ENCODE data around the gene COL23A1.

The COL23A1 gene

DNA sequence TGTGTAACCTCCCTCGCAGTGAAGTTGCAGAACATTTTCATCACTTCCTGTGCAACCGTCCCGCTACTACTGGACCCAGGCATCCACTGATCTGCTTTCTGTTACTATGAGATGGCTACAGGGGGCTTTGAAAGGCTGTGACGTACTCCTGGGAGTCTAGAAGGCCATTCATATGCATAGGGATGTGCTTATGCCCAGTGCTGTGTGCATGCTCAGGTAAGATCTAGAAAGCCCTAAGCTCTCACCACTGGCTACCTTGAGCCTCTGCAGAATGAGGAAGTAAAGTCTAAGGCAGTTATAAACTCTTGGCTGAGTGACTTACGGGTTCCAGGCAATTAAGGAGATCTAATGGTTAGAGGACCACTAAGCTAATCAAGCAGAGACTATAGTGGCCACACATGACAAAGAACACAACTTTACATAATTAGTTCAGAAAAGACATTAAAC, 374.1 kb downstream of the COL23A1 start:
- WGBS (ENCODE audit: extremely low coverage, insufficient coverage, low lambda C conversion rate), result no CpG with 5 or more reads among the region's 5 CpGs
- H3K36me3 ChIP-seq (ENCODE audit: control insufficient read depth, insufficient read depth, low read length), result peaks cover 29% of the 10 kb centered on the region

DNA sequence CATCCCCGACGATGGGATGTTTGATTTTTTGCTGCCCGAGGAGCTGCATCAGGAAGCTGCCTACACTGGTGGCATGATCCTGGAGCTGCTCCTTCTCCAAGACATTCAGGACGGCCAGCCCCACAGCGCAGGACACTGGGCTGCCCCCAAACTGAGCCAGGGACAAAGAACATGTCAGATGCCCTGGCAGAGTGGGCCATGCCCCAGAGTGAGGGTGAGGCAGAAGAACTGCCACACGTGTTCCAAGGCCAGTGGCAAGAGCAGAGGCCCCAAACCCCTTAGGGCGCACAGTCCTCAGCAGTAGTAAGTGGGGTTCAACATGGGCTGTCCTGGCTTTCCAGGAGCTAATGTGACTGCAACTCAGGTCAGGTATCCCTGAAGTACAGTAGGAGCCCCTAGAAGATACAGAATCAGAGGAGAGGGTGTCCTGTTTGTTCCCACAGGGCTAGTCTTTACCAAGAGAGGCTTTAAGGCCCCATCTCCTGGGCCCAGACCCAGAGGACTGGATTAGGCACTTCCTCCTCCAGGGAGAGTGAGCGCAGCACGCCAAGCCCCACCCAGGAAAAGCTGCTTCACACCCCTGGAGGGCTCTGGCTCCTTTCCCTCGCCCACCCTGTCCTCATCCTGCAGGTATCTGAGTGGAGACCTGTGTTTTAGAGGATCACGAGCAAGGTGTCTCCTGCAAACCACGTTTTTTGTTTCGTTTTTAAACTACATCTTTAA, 374.8 kb downstream of the COL23A1 start:
- WGBS (ENCODE audit: extremely low coverage, insufficient coverage, low lambda C conversion rate), result no CpG with 5 or more reads among the region's 13 CpGs
- Histone ChIP-seq H2BK15ac (replicated peaks; ENCODE audit: low read depth) (no peak overlapping the region), H4K8ac (ENCODE audit: low read depth, low read length) (no peak overlapping the region), H3K27me3 (ENCODE audit: insufficient read depth, low read length, poor library complexity) (no peaks in the 10 kb centered on the region), H2BK120ac (ENCODE audit: low read depth, low read length) (no peak overlapping the region), H3K4ac (ENCODE audit: low read depth, low read length) (no peak overlapping the region), H2AK5ac (ENCODE audit: low read length) (no peak overlapping the region), H3K79me2 (ENCODE audit: control insufficient read depth, insufficient read depth, low read length) (no peaks in the 10 kb centered on the region), H3K9ac (ENCODE audit: low read length) (no peak overlapping the region), H3K56ac (ENCODE audit: low read length) (no peak overlapping the region), H3K23ac (ENCODE audit: low read length) (no peak overlapping the region), H3K4me1 (ENCODE audit: control insufficient read depth, low read depth, low read length) (no peaks in the 10 kb centered on the region), H4K5ac (ENCODE audit: low read length) (no peak overlapping the region), H3K4me3 (ENCODE audit: low read length) (no peak overlapping the region), H2BK5ac (ENCODE audit: low read length) (no peak overlapping the region), H3K27ac (ENCODE audit: low read depth, low read length) (no peak overlapping the region), H3K79me1 (ENCODE audit: low read length) (no peaks in the 10 kb centered on the region), H3K36me3 (ENCODE audit: control insufficient read depth, insufficient read depth, low read length) (peaks cover 29% of the 10 kb centered on the region), H3K4me2 (ENCODE audit: low read length) (no peak overlapping the region), H3K18ac (ENCODE audit: low read length) (no peak overlapping the region)
- DNase-seq, result no peak

More for the DNA sequence above, 374.1 kb downstream of the COL23A1 start:
- Histone ChIP-seq H2BK5ac (ENCODE audit: low read length) (no peak overlapping the region), H4K8ac (ENCODE audit: low read depth, low read length) (no peak overlapping the region), H3K18ac (ENCODE audit: low read length) (no peak overlapping the region), H3K4me1 (ENCODE audit: control insufficient read depth, low read depth, low read length) (no peaks in the 10 kb centered on the region), H3K56ac (ENCODE audit: low read length) (no peak overlapping the region), H3K27me3 (ENCODE audit: insufficient read depth, low read length, poor library complexity) (no peaks in the 10 kb centered on the region), H3K9ac (ENCODE audit: low read length) (no peak overlapping the region), H3K79me1 (ENCODE audit: low read length) (no peaks in the 10 kb centered on the region), H4K5ac (ENCODE audit: low read length) (no peak overlapping the region), H3K79me2 (ENCODE audit: control insufficient read depth, insufficient read depth, low read length) (no peaks in the 10 kb centered on the region), H3K4me3 (ENCODE audit: low read length) (no peak overlapping the region), H2BK120ac (ENCODE audit: low read depth, low read length) (no peak overlapping the region), H3K4me2 (ENCODE audit: low read length) (no peak overlapping the region), H3K4ac (ENCODE audit: low read depth, low read length) (no peak overlapping the region), H2AK5ac (ENCODE audit: low read length) (no peak overlapping the region), H3K23ac (ENCODE audit: low read length) (no peak overlapping the region), H2BK15ac (replicated peaks; ENCODE audit: low read depth) (no peak overlapping the region), H3K27ac (ENCODE audit: low read depth, low read length) (no peak overlapping the region)
- no peak for DNase-seq

DNA sequence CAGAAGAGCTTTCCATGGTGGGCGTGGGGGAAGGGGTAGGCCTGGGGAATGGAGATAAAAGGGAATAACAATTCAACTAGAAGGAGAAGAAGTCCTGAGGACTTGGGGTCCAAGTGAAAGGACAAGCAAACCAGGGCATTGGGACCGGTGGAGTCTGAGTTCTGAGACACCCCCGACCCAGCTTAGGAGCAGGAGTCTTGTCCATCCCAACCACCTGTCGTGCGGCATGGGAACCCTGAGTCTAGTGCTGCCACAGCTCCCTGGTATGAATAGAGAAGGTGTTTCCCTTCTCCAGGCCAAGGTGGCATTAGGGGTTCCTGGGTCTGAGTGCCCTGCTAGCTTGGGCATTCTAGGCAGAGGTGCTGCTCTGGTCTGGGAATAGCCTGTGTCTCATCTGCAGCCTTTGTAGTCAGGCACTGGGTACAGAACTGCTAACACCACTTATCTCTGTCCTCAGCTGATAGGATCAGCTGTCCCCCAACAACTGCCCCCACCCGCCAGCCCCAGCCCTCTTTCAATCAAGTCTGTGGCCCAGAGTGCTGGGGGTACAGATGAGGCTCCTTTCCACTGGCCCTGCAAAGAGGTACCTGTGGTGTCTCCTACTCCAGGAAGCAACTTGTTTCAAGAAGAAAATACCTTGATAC, 375.9 kb downstream of the COL23A1 start:
- H2BK5ac ChIP-seq (ENCODE audit: low read length), result no peak overlapping the region
- no peak overlapping the region for H3K4ac ChIP-seq (ENCODE audit: low read depth, low read length)
- H3K79me2 ChIP-seq (ENCODE audit: control insufficient read depth, insufficient read depth, low read length), result no peaks in the 10 kb centered on the region
- no peak overlapping the region for H4K5ac ChIP-seq (ENCODE audit: low read length)
- no peak overlapping the region for H3K27ac ChIP-seq (ENCODE audit: low read depth, low read length)
- peaks cover 1% of the 10 kb centered on the region for H3K79me1 ChIP-seq (ENCODE audit: low read length)
- no CpG with 5 or more reads among the region's 6 CpGs for WGBS (ENCODE audit: extremely low coverage, insufficient coverage, low lambda C conversion rate)
- H3K4me3 ChIP-seq (ENCODE audit: low read length), result no peak overlapping the region
- no peak overlapping the region for H4K8ac ChIP-seq (ENCODE audit: low read depth, low read length)
- H2BK120ac ChIP-seq (ENCODE audit: low read depth, low read length), result no peak overlapping the region
- H3K36me3 ChIP-seq (ENCODE audit: control insufficient read depth, insufficient read depth, low read length), result peaks cover 40% of the 10 kb centered on the region
- H3K4me1 ChIP-seq (ENCODE audit: control insufficient read depth, low read depth, low read length), result no peaks in the 10 kb centered on the region
- H3K56ac ChIP-seq (ENCODE audit: low read length), result no peak overlapping the region
- no peak for DNase-seq
- no peak overlapping the region for H3K23ac ChIP-seq (ENCODE audit: low read length)
- no peaks in the 10 kb centered on the region for H3K27me3 ChIP-seq (ENCODE audit: insufficient read depth, low read length, poor library complexity)
- no peak overlapping the region for H3K4me2 ChIP-seq (ENCODE audit: low read length)
- no peak overlapping the region for H3K9ac ChIP-seq (ENCODE audit: low read length)
- H3K18ac ChIP-seq (ENCODE audit: low read length), result no peak overlapping the region
- no peak overlapping the region for H2AK5ac ChIP-seq (ENCODE audit: low read length)
- no peak overlapping the region for H2BK15ac ChIP-seq (replicated peaks; ENCODE audit: low read depth)

DNA sequence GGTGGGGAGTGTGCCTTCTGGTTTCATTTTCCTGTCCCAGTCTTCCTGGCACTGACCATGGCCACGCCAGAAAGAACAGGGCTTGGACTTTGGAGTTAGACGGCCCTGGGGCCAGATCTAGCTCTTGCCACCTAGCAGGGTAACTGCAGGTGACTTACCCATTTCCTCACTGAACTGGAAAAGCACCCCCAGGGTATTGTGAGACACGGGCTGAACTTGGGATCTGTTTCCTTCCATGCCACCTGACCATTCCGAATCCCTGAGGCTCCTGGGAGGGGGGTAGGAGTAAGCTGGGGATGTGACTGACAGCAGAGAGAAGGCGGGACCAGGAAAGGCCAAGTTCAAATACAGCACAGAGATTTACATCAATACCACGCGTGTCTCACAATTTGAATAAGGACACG, 376.4 kb downstream of the COL23A1 start:
- no peak overlapping the region for H3K4me2 ChIP-seq (ENCODE audit: low read length)
- H3K9ac ChIP-seq (ENCODE audit: low read length), result no peak overlapping the region
- H3K23ac ChIP-seq (ENCODE audit: low read length), result no peak overlapping the region
- no peak overlapping the region for H2AK5ac ChIP-seq (ENCODE audit: low read length)
- H3K79me1 ChIP-seq (ENCODE audit: low read length), result peaks cover 1% of the 10 kb centered on the region
- no peak overlapping the region for H3K56ac ChIP-seq (ENCODE audit: low read length)
- no peak overlapping the region for H3K18ac ChIP-seq (ENCODE audit: low read length)
- H3K4me1 ChIP-seq (ENCODE audit: control insufficient read depth, low read depth, low read length), result no peaks in the 10 kb centered on the region
- H2BK5ac ChIP-seq (ENCODE audit: low read length), result no peak overlapping the region
- H3K27me3 ChIP-seq (ENCODE audit: insufficient read depth, low read length, poor library complexity), result no peaks in the 10 kb centered on the region
- no peak overlapping the region for H4K8ac ChIP-seq (ENCODE audit: low read depth, low read length)
- H2BK120ac ChIP-seq (ENCODE audit: low read depth, low read length), result no peak overlapping the region
- peaks cover 45% of the 10 kb centered on the region for H3K36me3 ChIP-seq (ENCODE audit: control insufficient read depth, insufficient read depth, low read length)
- H3K4me3 ChIP-seq (ENCODE audit: low read length), result no peak overlapping the region
- no peak overlapping the region for H3K27ac ChIP-seq (ENCODE audit: low read depth, low read length)
- no CpG with 5 or more reads among the region's 8 CpGs for WGBS (ENCODE audit: extremely low coverage, insufficient coverage, low lambda C conversion rate)
- peak; percentile 67 for DNase-seq
- H4K5ac ChIP-seq (ENCODE audit: low read length), result no peak overlapping the region
- no peak overlapping the region for H2BK15ac ChIP-seq (replicated peaks; ENCODE audit: low read depth)
- peaks cover 2% of the 10 kb centered on the region for H3K79me2 ChIP-seq (ENCODE audit: control insufficient read depth, insufficient read depth, low read length)
- H3K4ac ChIP-seq (ENCODE audit: low read depth, low read length), result no peak overlapping the region

DNA sequence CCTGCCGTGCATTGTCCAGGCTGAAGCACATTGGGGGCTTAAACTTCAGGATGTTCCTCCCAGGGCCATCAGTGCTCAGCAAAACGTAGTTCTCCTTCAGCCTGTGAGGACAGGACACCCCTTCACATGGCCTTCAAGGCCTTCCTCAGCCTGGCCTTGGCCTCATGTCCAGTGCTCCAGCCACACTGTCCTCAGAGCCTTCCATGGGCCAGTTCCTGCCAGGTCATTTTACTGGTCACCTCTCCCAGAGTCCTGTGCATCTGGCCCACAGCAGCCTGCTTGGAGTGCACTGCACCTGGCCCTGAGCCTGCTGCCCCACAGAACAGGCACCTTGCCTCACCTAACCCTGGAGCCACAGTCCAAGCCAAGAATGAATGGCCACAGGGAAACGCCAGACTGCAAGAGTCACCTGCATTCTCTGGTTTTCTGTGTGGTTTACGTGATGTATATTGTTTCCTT, 377.2 kb downstream of the COL23A1 start:
- H3K27me3 ChIP-seq (ENCODE audit: insufficient read depth, low read length, poor library complexity), result no peaks in the 10 kb centered on the region

More for the DNA sequence above, 377.2 kb downstream of the COL23A1 start:
- H3K4me2 ChIP-seq (ENCODE audit: low read length), result no peak overlapping the region
- H3K27ac ChIP-seq (ENCODE audit: low read depth, low read length), result no peak overlapping the region
- H4K5ac ChIP-seq (ENCODE audit: low read length), result no peak overlapping the region
- H3K18ac ChIP-seq (ENCODE audit: low read length), result no peak overlapping the region
- H3K79me2 ChIP-seq (ENCODE audit: control insufficient read depth, insufficient read depth, low read length), result peaks cover 6% of the 10 kb centered on the region
- H2AK5ac ChIP-seq (ENCODE audit: low read length), result no peak overlapping the region
- no peak overlapping the region for H3K4ac ChIP-seq (ENCODE audit: low read depth, low read length)
- no peak overlapping the region for H2BK5ac ChIP-seq (ENCODE audit: low read length)
- H4K8ac ChIP-seq (ENCODE audit: low read depth, low read length), result no peak overlapping the region
- WGBS (ENCODE audit: extremely low coverage, insufficient coverage, low lambda C conversion rate), result no CpG with 5 or more reads among the region's 4 CpGs
- H3K4me1 ChIP-seq (ENCODE audit: control insufficient read depth, low read depth, low read length), result no peaks in the 10 kb centered on the region
- H3K36me3 ChIP-seq (ENCODE audit: control insufficient read depth, insufficient read depth, low read length), result peaks cover 47% of the 10 kb centered on the region
- no peak overlapping the region for H3K4me3 ChIP-seq (ENCODE audit: low read length)
- H2BK120ac ChIP-seq (ENCODE audit: low read depth, low read length), result no peak overlapping the region
- peaks cover 2% of the 10 kb centered on the region for H3K79me1 ChIP-seq (ENCODE audit: low read length)
- H3K23ac ChIP-seq (ENCODE audit: low read length), result no peak overlapping the region
- H3K56ac ChIP-seq (ENCODE audit: low read length), result no peak overlapping the region
- no peak overlapping the region for H3K9ac ChIP-seq (ENCODE audit: low read length)
- H2BK15ac ChIP-seq (replicated peaks; ENCODE audit: low read depth), result no peak overlapping the region
- no peak for DNase-seq

Measured in mesendoderm (in vitro differentiated cells).